DMS153 treated with DMSO at 0.1 percent for 48 hours (cell line): ENCODE results near the gene GAGE12G.
"Not testable (repeated sequence)": the region's sequence is repeated elsewhere in the genome, so short reads cannot be mapped to it uniquely, and the experiment has no call there.

Experiments used
- DNase-seq: peaks from one replicate; lab custom pipeline; 2025; ENCODE audit not compliant: unreplicated experiment; lab: John Stamatoyannopoulos, UW

The GAGE12G gene

DNA sequence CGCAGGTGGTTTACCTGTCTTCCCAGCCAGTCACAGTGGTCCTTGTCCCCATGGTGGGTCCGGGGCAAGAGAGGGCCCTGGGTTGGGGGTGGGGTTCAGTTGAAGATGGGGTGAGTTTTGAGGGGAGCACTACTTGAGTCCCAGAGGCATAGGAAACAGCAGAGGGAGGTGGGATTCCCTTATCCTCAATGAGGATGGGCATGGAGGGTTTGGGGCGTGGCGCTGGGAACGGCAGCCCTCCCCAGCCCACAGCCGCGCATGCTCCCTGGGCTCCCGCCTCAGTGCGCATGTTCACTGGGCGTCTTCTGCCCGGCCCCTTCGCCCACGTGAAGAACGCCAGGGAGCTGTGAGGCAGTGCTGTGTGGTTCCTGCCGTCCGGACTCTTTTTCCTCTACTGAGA lies at the start of gene GAGE12G:
GAGE12G (plus strand) TSS at position 301 of the 400 bp plus-strand sequence. CDS start 1,155 bp downstream, outside the sequence.
- DNase-seq: not testable (repeated sequence)

- not testable (repeated sequence) for DNase-seq
Measured at GRCh38 chrX:49531877-49532276, 38.3 kb upstream of the GAGE12G start, which contains the start of gene GAGE12C. GAGE12C (plus strand) TSS chrX:49532177; CDS start chrX:49533332, 1,155 bp downstream.

GRCh38 chrX:49541433-49541832 lies 28.8 kb upstream of the GAGE12G start, which contains the start of gene GAGE12D:
GAGE12D (plus strand) TSS chrX:49541733; CDS start chrX:49542888, 1,155 bp downstream.
- DNase-seq: not testable (repeated sequence)

DNA sequence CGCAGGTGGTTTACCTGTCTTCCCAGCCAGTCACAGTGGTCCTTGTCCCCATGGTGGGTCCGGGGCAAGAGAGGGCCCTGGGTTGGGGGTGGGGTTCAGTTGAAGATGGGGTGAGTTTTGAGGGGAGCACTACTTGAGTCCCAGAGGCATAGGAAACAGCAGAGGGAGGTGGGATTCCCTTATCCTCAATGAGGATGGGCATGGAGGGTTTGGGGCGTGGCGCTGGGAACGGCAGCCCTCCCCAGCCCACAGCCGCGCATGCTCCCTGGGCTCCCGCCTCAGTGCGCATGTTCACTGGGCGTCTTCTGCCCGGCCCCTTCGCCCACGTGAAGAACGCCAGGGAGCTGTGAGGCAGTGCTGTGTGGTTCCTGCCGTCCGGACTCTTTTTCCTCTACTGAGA lies 19.2 kb upstream of the GAGE12G start, which contains the start of gene GAGE12E:
GAGE12E (plus strand) TSS at position 301 of the 400 bp plus-strand sequence. CDS start 1,155 bp downstream, outside the sequence.
- not testable (repeated sequence) for DNase-seq

GRCh38 chrX:49560542-49560941 lies 9.7 kb upstream of the GAGE12G start, which contains the start of gene GAGE12F:
GAGE12F (plus strand) TSS chrX:49560842; CDS start chrX:49561997, 1,155 bp downstream.
- DNase-seq: not testable (repeated sequence)

DNA sequence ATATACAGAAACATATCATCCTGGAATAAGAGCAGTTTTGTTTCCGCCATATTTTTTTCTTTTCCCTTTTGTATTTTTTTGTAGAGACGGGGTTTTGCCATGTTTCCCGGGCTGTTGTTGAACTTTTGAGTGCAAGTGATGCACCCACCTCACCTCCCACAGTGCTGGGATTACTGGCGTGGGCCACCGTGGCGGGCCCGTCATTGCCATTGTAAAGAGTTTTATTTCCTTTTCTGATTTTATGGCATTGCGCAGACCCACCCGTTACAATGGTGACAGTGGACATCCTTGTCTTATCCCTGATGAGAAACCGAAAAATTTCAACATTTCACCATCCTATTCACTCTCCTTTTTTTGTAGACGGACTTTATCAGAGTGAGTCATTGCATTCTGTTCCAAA lies 1.5 kb upstream of the GAGE12G start:
- DNase-seq: not testable (repeated sequence)

DNA sequence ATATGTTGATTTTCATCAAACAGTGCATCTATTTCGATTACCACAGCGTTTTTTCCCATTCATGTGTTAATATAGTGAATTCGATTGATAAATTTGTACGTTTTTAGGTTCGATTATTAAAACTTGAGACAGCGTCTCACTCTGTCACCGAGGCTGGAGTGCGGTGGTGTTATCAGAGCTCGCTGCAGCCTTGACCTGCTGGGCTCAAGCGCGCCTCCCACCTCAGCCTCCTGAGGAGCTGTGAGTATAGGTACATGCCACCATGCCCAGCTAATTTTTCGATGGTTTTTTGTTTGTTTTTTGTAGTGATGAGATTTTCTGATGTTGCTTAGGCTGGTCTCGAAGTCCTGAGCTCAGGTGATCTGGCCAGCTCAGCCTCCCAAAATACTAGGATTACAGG lies 1.0 kb upstream of the GAGE12G start:
- not testable (repeated sequence) for DNase-seq

DNA sequence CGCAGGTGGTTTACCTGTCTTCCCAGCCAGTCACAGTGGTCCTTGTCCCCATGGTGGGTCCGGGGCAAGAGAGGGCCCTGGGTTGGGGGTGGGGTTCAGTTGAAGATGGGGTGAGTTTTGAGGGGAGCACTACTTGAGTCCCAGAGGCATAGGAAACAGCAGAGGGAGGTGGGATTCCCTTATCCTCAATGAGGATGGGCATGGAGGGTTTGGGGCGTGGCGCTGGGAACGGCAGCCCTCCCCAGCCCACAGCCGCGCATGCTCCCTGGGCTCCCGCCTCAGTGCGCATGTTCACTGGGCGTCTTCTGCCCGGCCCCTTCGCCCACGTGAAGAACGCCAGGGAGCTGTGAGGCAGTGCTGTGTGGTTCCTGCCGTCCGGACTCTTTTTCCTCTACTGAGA lies 9.4 kb downstream of the GAGE12G start, which contains the start of gene GAGE12H:
GAGE12H (plus strand) TSS at position 301 of the 400 bp plus-strand sequence. CDS start 1,155 bp downstream, outside the sequence.
- DNase-seq: not testable (repeated sequence)

- DNase-seq: not testable (repeated sequence)
Measured at GRCh38 chrX:49589196-49589595, 19.0 kb downstream of the GAGE12G start, which contains the start of gene GAGE2A. GAGE2A (plus strand) TSS chrX:49589496; CDS start chrX:49590651, 1,155 bp downstream.

- DNase-seq: not testable (repeated sequence)
Measured at GRCh38 chrX:49589769-49590478, 19.7 kb downstream of the GAGE12G start.

- not testable (repeated sequence) for DNase-seq
Measured at GRCh38 chrX:49590488-49590887, 20.3 kb downstream of the GAGE12G start.

DNA sequence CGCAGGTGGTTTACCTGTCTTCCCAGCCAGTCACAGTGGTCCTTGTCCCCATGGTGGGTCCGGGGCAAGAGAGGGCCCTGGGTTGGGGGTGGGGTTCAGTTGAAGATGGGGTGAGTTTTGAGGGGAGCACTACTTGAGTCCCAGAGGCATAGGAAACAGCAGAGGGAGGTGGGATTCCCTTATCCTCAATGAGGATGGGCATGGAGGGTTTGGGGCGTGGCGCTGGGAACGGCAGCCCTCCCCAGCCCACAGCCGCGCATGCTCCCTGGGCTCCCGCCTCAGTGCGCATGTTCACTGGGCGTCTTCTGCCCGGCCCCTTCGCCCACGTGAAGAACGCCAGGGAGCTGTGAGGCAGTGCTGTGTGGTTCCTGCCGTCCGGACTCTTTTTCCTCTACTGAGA lies 28.5 kb downstream of the GAGE12G start, which contains the start of gene GAGE1:
GAGE1 (plus strand) TSS at position 301 of the 400 bp plus-strand sequence. CDS start 1,155 bp downstream, outside the sequence.
- DNase-seq: not testable (repeated sequence)

DNA sequence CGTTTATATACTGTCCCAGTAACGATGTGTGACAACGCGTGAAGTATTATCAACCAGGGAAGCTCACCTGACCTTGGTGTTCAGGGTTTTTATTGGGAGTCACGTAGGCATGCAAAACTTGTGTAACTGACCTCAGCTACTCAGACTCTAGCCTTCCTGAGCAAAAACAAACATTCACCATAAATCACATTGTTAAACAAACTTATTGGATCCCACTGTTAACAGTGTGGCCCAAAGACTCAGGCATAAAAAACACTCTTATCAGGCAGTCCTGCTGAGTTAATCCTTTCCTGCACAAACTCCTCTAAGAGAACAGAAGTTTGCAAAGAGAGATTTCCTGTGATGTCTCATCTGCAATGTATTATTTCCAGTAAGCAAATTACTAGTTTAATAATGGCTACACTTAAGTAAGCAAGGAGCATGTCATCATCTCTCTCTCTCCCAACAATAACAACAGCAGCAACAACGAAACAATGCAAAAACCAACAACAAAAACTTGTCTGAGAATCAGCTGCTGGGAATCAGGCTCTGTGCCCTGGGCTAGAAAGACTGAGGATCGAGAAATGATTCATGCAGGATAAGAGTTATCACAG lies 40.6 kb downstream of the GAGE12G start:
- DNase-seq: no peak

DNA sequence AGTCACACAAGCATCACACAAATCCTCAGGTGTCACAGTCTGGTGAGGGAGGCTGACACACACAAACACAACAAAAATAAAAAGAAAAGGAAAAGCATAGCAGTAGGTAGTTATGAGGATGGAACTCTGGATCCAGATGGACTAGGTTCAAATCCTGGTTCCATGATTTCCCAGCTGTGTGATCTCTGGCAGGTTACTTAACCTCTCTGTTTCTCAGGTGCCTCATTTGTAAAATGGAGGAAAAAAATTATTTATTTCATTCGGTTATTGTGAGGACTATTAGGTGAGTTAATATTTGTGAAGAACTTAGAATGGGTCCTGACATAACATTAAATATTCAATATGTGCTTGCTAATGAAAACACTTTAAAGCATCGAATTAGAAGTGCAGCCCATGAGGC lies 48.4 kb downstream of the GAGE12G start:
- DNase-seq: no peak
